CD4-positive, alpha-beta T cell (primary cell): ENCODE results near the gene SV2A. TPM values are rescaled to one million over a fixed set of nuclear protein-coding genes. Genes with fewer than 3 reads are reported as not detected.

Experiments used
- ATAC-seq: fragments of 200-7000 bp; cut with Tn5 transposase; one replicate; pipeline ENCODE4 v1.10.0; 2022; ENCODE audit warnings: mild to moderate bottlenecking; ENCODE audit not compliant: poor library complexity
- CTCF ChIA-PET: fragments of 350-600 bp; sonication (Branson Sonifier 250); formaldehyde crosslinking; loops from one replicate; lab custom pipeline; 2021; ENCODE audit warnings: antibody characterized with exemption, inconsistent platforms; lab: Charles Lee
- POLR2A ChIA-PET: fragments of 350-600 bp; sonication (Branson Sonifier 250); formaldehyde crosslinking; loops from one replicate; lab custom pipeline; 2021; ENCODE audit warnings: antibody characterized with exemption, inconsistent platforms; lab: Charles Lee
- DNase-seq, 14 experiments: peaks; one replicate each; pipeline ENCODE4 v3.0.0-alpha.2; 2013 to 2020; ENCODE audit warnings: mixed read lengths in 2 of 14
- H3K27ac ChIP-seq, 2 donors: one replicate each; pipeline versions ENCODE4 v1.5.1 to v1.7.0; 2013; ENCODE audit warnings: low read length in 2 of 2, low read depth in 1 of 2, mild to moderate bottlenecking in 1 of 2
- H3K27me3 ChIP-seq, 2 experiments: 1 replicate in 1 of 2; 2 replicates in 1 of 2; pipeline versions ENCODE4 v1.6.1 to v1.7.0; 2013; ENCODE audit warnings: low read length in 2 of 2, control low read depth in 1 of 2, mild to moderate bottlenecking in 1 of 2, moderate library complexity in 1 of 2; ENCODE audit not compliant: insufficient read depth in 2 of 2, control insufficient read depth in 1 of 2
- H3K36me3 ChIP-seq: one replicate; pipeline ENCODE4 v1.6.1; 2013; ENCODE audit warnings: low read length, control low read depth; ENCODE audit not compliant: insufficient read depth
- H3K4me1 ChIP-seq: one replicate; pipeline ENCODE4 v1.6.1; 2013; ENCODE audit warnings: low read length, control low read depth; ENCODE audit not compliant: insufficient read depth
- H3K4me3 ChIP-seq: one replicate; pipeline ENCODE4 v1.5.1; 2013; ENCODE audit warnings: mild to moderate bottlenecking, low read length, moderate library complexity
- H3K9me3 ChIP-seq, 2 experiments: 1 replicate in 1 of 2; 2 replicates in 1 of 2; pipeline versions ENCODE4 v1.6.1 to v1.7.0; 2013; ENCODE audit warnings: low read length in 2 of 2, mild to moderate bottlenecking in 2 of 2, control low read depth in 1 of 2, moderate library complexity in 1 of 2; ENCODE audit not compliant: control insufficient read depth in 1 of 2, insufficient read depth in 1 of 2
- H3K27ac Mint-ChIP-seq: one replicate; pipeline ENCODE4 v1.8.0; 2020; ENCODE audit warnings: mixed read lengths
- H3K27me3 Mint-ChIP-seq: one replicate; pipeline ENCODE4 v1.8.0; 2021; ENCODE audit warnings: mixed read lengths
- H3K36me3 Mint-ChIP-seq: one replicate; pipeline ENCODE4 v1.8.0; 2021; ENCODE audit warnings: low read depth, mixed read lengths
- H3K4me1 Mint-ChIP-seq: one replicate; pipeline ENCODE4 v1.8.0; 2021; ENCODE audit warnings: low read depth, mixed read lengths
- H3K4me3 Mint-ChIP-seq: one replicate; pipeline ENCODE4 v1.8.0; 2020; ENCODE audit warnings: mild to moderate bottlenecking, mixed read lengths
- H3K9me3 Mint-ChIP-seq: one replicate; pipeline ENCODE4 v1.8.0; 2020; ENCODE audit warnings: mixed read lengths
- CTCF ChIP-seq: fragments of 200-600 bp; IDR thresholded peaks from one replicate; pipeline ENCODE4 v1.8.0; 2022; ENCODE audit warnings: antibody characterized with exemption, mild to moderate bottlenecking
- intact Hi-C, 2 experiments: fragments of 100-400 bp; cut with DNase I in 1 of 2; cut with micrococcal nuclease in 1 of 2; formaldehyde crosslinking; loops; one replicate each; pipeline versions ENCODE4 v1.15.1 to v1.9.0; 2023 to 2025; cut with DNase I, micrococcal nuclease
- polyA plus RNA-seq, 2 donors: library from polyadenylated mRNA; unstranded; fragments of 120-200 nt; gene quantifications; one replicate each; pipeline ENCODE4 v1.2.1, GENCODE V29; 2013
- total RNA-seq, 174 experiments: library from RNA in 2 of 174; stranded (reverse) in 2 of 174; gene quantifications; one replicate each; pipeline ENCODE4 v1.2.3 and lab custom pipeline; 2021 to 2026

Gene SV2A
- 1 to 10 TPM; 2.5 to 2.9 TPM for total RNA-seq
- 2.6 TPM for polyA plus RNA-seq (2013, experiment 1 of 2)
- 3.5 TPM for polyA plus RNA-seq (2013, experiment 2 of 2)
- 0.36 to 18.5 (median 6.0) reads per million in 172 experiments for total RNA-seq (lab: John Stamatoyannopoulos, UW)

DNA sequence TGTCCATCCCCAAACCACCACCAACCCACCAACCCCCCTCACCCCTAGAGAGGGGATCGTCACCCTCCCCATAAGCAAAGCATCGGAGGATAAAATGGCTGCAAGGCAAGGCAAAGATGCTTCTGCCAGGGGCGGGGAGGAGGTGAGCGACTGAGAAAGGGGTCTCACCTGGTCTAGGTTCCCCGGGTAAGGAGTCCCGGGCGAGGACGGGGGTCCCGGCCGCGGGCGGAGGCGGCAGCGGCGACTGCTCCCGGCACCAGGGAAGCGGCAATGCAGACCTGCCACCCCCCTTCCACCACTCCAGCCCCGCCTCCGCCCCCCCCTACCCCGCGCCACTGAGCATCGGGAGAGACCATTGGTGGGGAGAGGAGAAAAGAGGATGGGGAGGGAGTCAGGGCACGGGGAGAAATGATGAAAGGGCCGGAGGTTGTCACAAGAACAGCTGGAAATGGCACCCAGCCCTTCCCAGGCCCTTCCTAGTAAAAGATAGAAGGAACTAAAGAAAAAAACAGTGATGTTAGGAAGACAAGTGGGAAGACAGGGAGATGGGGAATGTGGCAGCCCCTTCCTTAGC lies at the start of gene SV2A:
TSS of gene SV2A (minus strand) at position 274 of the 574 bp plus-strand sequence. CDS start 4,004 bp downstream, outside the sequence.
- H3K9me3 Mint-ChIP-seq: no peaks in the 10 kb centered on the region
- Histone ChIP-seq H3K27ac (no peak within 1 kb of the TSS), H3K27me3 (no peaks in the 10 kb centered on the region), H3K9me3 (no peaks in the 10 kb centered on the region), H3K4me3 (peak within 1 kb of the TSS; percentile 72), H3K36me3 (peaks cover 9% of the 10 kb centered on the region), H3K4me1 (peaks cover 26% of the 10 kb centered on the region)
- ATAC-seq (peak; percentile 68), DNase-seq (peak in 13 of 14 experiments; percentile 12 to 72 (median 44))
- peaks cover 13% of the 10 kb centered on the region for H3K36me3 Mint-ChIP-seq
- TF ChIP-seq CTCF: no peak
- H3K4me3 Mint-ChIP-seq: peak within 1 kb of the TSS; percentile 88
- ChIA-PET POLR2A (interaction anchor here (1.0 to 4.2 kb wide), 2 partner anchors 10 to 31 kb away, joined by 3 to 47 read pairs; a partner anchor contains a TSS), CTCF (no interaction called here)
- peak within 1 kb of the TSS; percentile 63 for H3K27ac Mint-ChIP-seq
- intact Hi-C loops: no loop called here
- H3K27me3 Mint-ChIP-seq: no peaks in the 10 kb centered on the region
- H3K4me1 Mint-ChIP-seq: peaks cover 43% of the 10 kb centered on the region

- Histone ChIP-seq H3K4me1 (peaks cover 3% of the 10 kb centered on the region), H3K9me3 (no peaks in the 10 kb centered on the region), H3K27ac (no peak overlapping the region), H3K4me3 (no peak overlapping the region), H3K27me3 (no peaks in the 10 kb centered on the region), H3K36me3 (peaks cover 44% of the 10 kb centered on the region)
- ChIA-PET CTCF (no interaction called here), POLR2A (no interaction called here)
- ATAC-seq (no peak), DNase-seq (no peak)
- no peak for TF ChIP-seq CTCF
- Mint-ChIP-seq H3K4me3 (no peak overlapping the region), H3K27ac (no peak overlapping the region), H3K9me3 (no peaks in the 10 kb centered on the region), H3K36me3 (peaks cover 50% of the 10 kb centered on the region), H3K4me1 (peaks cover 12% of the 10 kb centered on the region), H3K27me3 (no peaks in the 10 kb centered on the region)
- intact Hi-C loops: no loop called here
These were observed 49.4 kb upstream of the SV2A start for GRCh38 chr1:149967041-149967440.

- H3K27me3 Mint-ChIP-seq: no peaks in the 10 kb centered on the region
- no peak overlapping the region for H3K4me3 Mint-ChIP-seq
- no peak overlapping the region for H3K27ac Mint-ChIP-seq
- Histone ChIP-seq H3K4me1 (peaks cover 3% of the 10 kb centered on the region), H3K4me3 (no peak overlapping the region), H3K27ac (no peak overlapping the region), H3K9me3 (no peaks in the 10 kb centered on the region), H3K27me3 (no peaks in the 10 kb centered on the region), H3K36me3 (peaks cover 39% of the 10 kb centered on the region)
- H3K9me3 Mint-ChIP-seq: no peaks in the 10 kb centered on the region
- H3K4me1 Mint-ChIP-seq: peaks cover 18% of the 10 kb centered on the region
- peaks cover 44% of the 10 kb centered on the region for H3K36me3 Mint-ChIP-seq
- CTCF ChIA-PET: no interaction called here
- POLR2A ChIA-PET: interaction anchor here (0.7 kb wide), 1 partner anchor 79 kb away, joined by 4 read pairs; a partner anchor contains a TSS
- intact Hi-C loops: no loop called here
- DNase-seq (no peak), ATAC-seq (no peak)
- TF ChIP-seq CTCF: no peak
These were observed 48.8 kb upstream of the SV2A start for GRCh38 chr1:149966405-149966804.
